Measurements from ENCODE around the gene ARHGAP6.
A peak's percentile ranks its signal among the peaks of the same experiment; 100 is the strongest.

ARHGAP6 gene

GRCh38 chrX:11337292-11338009 is 328.3 kb downstream of the ARHGAP6 start:
- no peak for TF ChIP-seq CTCF (conservative IDR thresholded peaks at IDR 0.05; ENCODE audit: low read depth, low read length)
- no peak for DNase-seq (ENCODE audit: low read depth)
- no peak overlapping the region for H3K4me3 ChIP-seq (ENCODE audit: low read length)

GRCh38 chrX:11336201-11336600 is 329.5 kb downstream of the ARHGAP6 start:
- no peak overlapping the region for H3K4me3 ChIP-seq (ENCODE audit: low read length)
- DNase-seq (ENCODE audit: low read depth) = no peak
- TF ChIP-seq CTCF (conservative IDR thresholded peaks at IDR 0.05; ENCODE audit: low read depth, low read length) = no peak

- DNase-seq (ENCODE audit: low read depth) = no peak
- no peak for TF ChIP-seq CTCF (conservative IDR thresholded peaks at IDR 0.05; ENCODE audit: low read depth, low read length)
Observed at GRCh38 chrX:11334165-11334564, 331.6 kb downstream of the ARHGAP6 start.

GRCh38 chrX:11331788-11332187 is 333.9 kb downstream of the ARHGAP6 start:
- no peak for TF ChIP-seq CTCF (conservative IDR thresholded peaks at IDR 0.05; ENCODE audit: low read depth, low read length)
- H3K4me3 ChIP-seq (ENCODE audit: low read length) = no peak overlapping the region
- DNase-seq (ENCODE audit: low read depth) = no peak

More at GRCh38 chrX:11334165-11334564, 331.6 kb downstream of the ARHGAP6 start:
- H3K4me3 ChIP-seq (ENCODE audit: low read length) = no peak overlapping the region

GRCh38 chrX:11329021-11329420 is 336.7 kb downstream of the ARHGAP6 start:
- no peak for TF ChIP-seq CTCF (conservative IDR thresholded peaks at IDR 0.05; ENCODE audit: low read depth, low read length)
- DNase-seq (ENCODE audit: low read depth) = peak; percentile 61
- H3K4me3 ChIP-seq (ENCODE audit: low read length) = no peak overlapping the region

- DNase-seq (ENCODE audit: low read depth) = no peak
- H3K4me3 ChIP-seq (ENCODE audit: low read length) = no peak overlapping the region
- TF ChIP-seq CTCF (conservative IDR thresholded peaks at IDR 0.05; ENCODE audit: low read depth, low read length) = no peak
Observed at GRCh38 chrX:11328134-11328533, 337.6 kb downstream of the ARHGAP6 start.

- no peak for TF ChIP-seq CTCF (conservative IDR thresholded peaks at IDR 0.05; ENCODE audit: low read depth, low read length)
- no peak overlapping the region for H3K4me3 ChIP-seq (ENCODE audit: low read length)
- no peak for DNase-seq (ENCODE audit: low read depth)
Observed at GRCh38 chrX:11321986-11322385, 343.7 kb downstream of the ARHGAP6 start.
